ENCODE measurements around the gene FAM234A.
"Not testable (repeated sequence)": the region's sequence is repeated elsewhere in the genome, so short reads cannot be mapped to it uniquely, and the experiment has no call there.

The FAM234A gene

DNA sequence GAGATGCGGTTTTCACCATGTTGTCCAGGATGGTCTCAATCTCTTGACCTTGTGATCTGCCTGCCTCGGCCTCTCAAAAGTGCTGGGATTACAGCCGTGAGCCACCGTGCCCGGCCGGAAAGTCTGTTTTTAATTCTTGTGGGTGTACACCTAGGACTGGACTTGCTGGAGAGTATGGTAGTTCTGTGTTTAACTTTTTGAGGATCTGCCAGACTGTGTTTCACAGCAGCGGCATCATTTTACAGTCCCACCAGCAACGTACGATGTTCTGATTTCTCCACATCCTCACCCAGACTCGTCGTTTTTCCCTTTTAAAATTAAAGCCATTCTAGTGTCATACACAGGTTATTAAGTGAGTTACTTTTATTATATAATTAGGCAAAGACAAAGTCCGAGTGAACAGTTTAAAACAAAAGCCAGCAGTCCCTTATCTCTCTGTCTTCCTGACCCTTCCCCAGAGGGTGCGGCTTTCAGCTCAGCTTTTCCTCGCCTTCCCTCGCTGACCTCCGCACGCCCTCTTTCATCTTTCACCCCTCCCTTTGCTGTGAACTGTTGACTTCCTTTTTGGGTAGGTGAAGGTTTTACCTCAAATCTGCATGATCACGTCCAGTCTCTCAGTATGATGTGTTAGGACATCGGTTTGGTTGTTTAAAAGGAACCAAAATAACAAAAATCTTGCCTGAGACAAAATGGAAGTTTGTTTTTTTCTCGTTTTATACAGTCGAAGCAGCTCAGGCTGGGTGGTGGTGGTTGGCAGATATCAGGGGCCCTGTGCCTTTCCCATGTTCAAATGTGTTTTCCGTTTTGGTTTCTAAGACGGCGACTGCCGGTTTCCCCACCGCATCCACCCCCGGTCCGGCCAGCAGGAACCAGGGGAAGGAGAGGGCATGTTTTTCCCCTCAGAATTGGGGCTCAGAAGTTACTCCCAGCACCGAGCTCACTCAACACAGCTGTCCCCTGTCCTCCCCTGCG lies 18.0 kb downstream of the FAM234A start:
- peak overlapping the region; percentile 27 to 37 for H3K4me3 ChIP-seq (ENCODE audit: low read depth in 1 of 2, low read length in 1 of 2)
- no peaks in the 10 kb centered on the region for H3K9me3 ChIP-seq
- peaks cover 20 to 23% of the 10 kb centered on the region in 2 experiments for H3K4me1 ChIP-seq (ENCODE audit: control insufficient read depth in 1 of 2, insufficient read depth in 1 of 2, low read depth in 1 of 2, low read length in 1 of 2)
- H3K36me3 ChIP-seq, result no peaks in the 10 kb centered on the region
- peak overlapping the region; percentile 90 for H3K27ac ChIP-seq
- TF ChIP-seq, protein P1, sequence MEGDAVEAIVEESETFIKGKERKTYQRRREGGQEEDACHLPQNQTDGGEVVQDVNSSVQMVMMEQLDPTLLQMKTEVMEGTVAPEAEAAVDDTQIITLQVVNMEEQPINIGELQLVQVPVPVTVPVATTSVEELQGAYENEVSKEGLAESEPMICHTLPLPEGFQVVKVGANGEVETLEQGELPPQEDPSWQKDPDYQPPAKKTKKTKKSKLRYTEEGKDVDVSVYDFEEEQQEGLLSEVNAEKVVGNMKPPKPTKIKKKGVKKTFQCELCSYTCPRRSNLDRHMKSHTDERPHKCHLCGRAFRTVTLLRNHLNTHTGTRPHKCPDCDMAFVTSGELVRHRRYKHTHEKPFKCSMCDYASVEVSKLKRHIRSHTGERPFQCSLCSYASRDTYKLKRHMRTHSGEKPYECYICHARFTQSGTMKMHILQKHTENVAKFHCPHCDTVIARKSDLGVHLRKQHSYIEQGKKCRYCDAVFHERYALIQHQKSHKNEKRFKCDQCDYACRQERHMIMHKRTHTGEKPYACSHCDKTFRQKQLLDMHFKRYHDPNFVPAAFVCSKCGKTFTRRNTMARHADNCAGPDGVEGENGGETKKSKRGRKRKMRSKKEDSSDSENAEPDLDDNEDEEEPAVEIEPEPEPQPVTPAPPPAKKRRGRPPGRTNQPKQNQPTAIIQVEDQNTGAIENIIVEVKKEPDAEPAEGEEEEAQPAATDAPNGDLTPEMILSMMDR (IDR thresholded peaks at IDR 0.05), result no peak
- H3K27me3 ChIP-seq, result no peaks in the 10 kb centered on the region

DNA sequence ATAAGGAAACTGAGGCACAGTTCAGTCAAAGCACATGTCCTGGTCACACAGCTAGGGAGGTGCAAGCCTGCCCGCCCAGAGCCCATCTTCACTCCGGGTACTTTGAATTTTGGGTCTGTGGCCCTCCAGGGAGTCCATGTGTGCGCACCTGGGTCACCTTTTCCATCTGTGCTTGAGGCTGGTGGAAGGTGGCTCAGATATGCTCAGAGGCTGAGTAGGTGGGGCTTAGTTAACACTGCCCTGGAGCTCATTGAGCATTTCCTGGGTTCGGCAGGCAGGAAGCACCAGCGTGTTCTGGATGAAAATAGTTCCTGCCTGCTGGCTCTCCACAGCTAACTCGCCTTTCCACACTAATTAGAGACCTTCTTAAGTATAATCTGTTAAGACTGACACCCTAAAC lies 19.2 kb downstream of the FAM234A start:
- peak overlapping the region; percentile 25 for H3K27ac ChIP-seq
- no peak overlapping the region for H3K4me3 ChIP-seq (ENCODE audit: low read depth in 1 of 2, low read length in 1 of 2)
- H3K9me3 ChIP-seq, result no peaks in the 10 kb centered on the region
- H3K27me3 ChIP-seq, result no peaks in the 10 kb centered on the region
- H3K36me3 ChIP-seq, result no peaks in the 10 kb centered on the region
- peaks cover 20 to 23% of the 10 kb centered on the region in 2 experiments for H3K4me1 ChIP-seq (ENCODE audit: control insufficient read depth in 1 of 2, insufficient read depth in 1 of 2, low read depth in 1 of 2, low read length in 1 of 2)
- TF ChIP-seq, protein P1 (IDR thresholded peaks at IDR 0.05), result no peak

- peaks cover 2% of the 10 kb centered on the region for H3K36me3 ChIP-seq
These were observed 19.8 kb downstream of the FAM234A start for GRCh38 chr16:254461-254860.

GRCh38 chr16:255183-255582 lies 20.6 kb downstream of the FAM234A start:
- TF ChIP-seq, protein P1 (IDR thresholded peaks at IDR 0.05), result no peak
- Histone ChIP-seq H3K27me3 (no peaks in the 10 kb centered on the region), H3K4me1 (ENCODE audit: control insufficient read depth in 1 of 2, insufficient read depth in 1 of 2, low read depth in 1 of 2, low read length in 1 of 2) (peaks cover 20 to 23% of the 10 kb centered on the region in 2 experiments), H3K4me3 (ENCODE audit: low read depth in 1 of 2, low read length in 1 of 2) (no peak overlapping the region), H3K9me3 (no peaks in the 10 kb centered on the region), H3K36me3 (peaks cover 9% of the 10 kb centered on the region), H3K27ac (no peak overlapping the region)

More at GRCh38 chr16:254461-254860, 19.8 kb downstream of the FAM234A start:
- Histone ChIP-seq H3K4me1 (ENCODE audit: control insufficient read depth in 1 of 2, insufficient read depth in 1 of 2, low read depth in 1 of 2, low read length in 1 of 2) (peaks cover 20 to 23% of the 10 kb centered on the region in 2 experiments), H3K27ac (no peak overlapping the region), H3K9me3 (no peaks in the 10 kb centered on the region), H3K4me3 (ENCODE audit: low read depth in 1 of 2, low read length in 1 of 2) (no peak overlapping the region), H3K27me3 (no peaks in the 10 kb centered on the region)
- TF ChIP-seq, protein P1 (IDR thresholded peaks at IDR 0.05), result no peak

DNA sequence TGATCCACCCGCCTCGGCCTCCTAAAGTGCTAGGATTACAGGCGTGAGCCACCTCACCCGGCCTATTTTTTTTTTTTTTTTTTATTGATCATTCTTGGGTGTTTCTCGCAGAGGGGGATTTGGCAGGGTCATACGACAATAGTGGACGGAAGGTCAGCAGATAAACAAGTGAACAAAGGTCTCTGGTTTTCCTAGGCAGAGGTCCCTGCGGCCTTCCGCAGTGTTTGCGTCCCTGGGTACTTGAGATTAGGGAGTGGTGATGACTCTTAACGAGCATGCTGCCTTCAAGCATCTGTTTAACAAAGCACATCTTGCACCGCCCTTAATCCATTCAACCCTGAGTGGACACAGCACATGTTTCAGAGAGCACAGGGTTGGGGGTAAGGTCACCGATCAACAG lies 23.5 kb downstream of the FAM234A start:
- not testable (repeated sequence) for H3K27ac ChIP-seq; H3K4me1 ChIP-seq (ENCODE audit: control insufficient read depth in 1 of 2, insufficient read depth in 1 of 2, low read depth in 1 of 2, low read length in 1 of 2); H3K4me3 ChIP-seq (ENCODE audit: low read depth in 1 of 2, low read length in 1 of 2); H3K9me3 ChIP-seq; H3K27me3 ChIP-seq
- peaks cover 38% of the 10 kb centered on the region for H3K36me3 ChIP-seq

GRCh38 chr16:259226-259625 lies 24.6 kb downstream of the FAM234A start:
- H3K4me3 ChIP-seq (ENCODE audit: low read depth in 1 of 2, low read length in 1 of 2), result no peak overlapping the region
- peaks cover 50% of the 10 kb centered on the region for H3K36me3 ChIP-seq
- H3K9me3 ChIP-seq, result no peaks in the 10 kb centered on the region
- no peaks in the 10 kb centered on the region for H3K27me3 ChIP-seq
- H3K4me1 ChIP-seq (ENCODE audit: control insufficient read depth in 1 of 2, insufficient read depth in 1 of 2, low read depth in 1 of 2, low read length in 1 of 2), result no peaks in the 10 kb centered on the region
- no peak overlapping the region for H3K27ac ChIP-seq
- TF ChIP-seq, protein P1 (IDR thresholded peaks at IDR 0.05), result no peak
